HG02571 (cell line): Measurements from ENCODE around the gene UNCX.

Experiments
- ATAC-seq: cut with Tn5 transposase; IDR thresholded peaks from one replicate; pipeline ENCODE4 v1.9.1; 2021; ENCODE audit warnings: mild to moderate bottlenecking, moderate library complexity; ENCODE audit not compliant: unreplicated experiment

Gene UNCX

DNA sequence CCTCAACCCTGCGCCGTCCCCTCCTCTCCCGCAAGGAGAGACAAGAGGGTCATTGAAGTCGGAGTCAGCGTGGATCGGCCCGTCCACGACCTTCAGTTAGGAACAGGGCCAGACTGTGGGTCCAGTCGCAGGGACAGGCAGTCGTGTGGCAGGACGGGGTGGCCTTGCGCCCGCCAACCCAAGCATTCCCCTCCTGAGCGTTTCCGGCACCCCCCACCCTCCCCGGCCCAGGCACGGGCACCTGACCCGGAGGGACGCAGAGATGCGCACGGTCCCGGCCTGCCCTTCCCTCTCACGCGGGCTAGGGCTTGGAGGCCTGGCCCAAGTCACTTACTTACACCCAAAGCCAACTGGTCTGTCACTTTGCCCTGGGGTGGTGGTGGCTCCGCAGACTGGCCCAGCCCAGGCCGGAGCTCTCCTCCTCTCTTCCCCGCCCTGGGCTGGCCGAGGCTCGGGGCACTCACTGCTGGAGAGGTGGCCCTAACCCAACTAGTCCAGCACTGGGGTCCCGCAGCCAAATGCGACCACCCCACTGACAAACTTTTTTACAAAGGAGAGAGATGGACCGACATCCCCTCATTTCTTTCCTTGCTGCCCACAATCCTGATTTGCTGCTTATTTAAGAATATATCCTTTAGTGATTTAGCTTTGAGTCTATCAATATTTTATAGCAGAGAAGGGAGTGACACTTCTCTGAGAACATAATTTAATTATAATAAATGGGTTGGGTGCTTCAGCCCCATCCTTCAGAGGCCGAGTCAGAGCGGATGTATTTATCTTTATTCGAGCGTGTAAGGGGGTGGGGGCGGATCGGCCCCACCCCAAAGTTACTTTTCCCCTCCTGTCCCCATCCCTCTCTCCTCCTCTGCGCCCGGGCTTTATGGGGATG is 1.2 kb upstream of the UNCX start:
- ATAC-seq: no peak

DNA sequence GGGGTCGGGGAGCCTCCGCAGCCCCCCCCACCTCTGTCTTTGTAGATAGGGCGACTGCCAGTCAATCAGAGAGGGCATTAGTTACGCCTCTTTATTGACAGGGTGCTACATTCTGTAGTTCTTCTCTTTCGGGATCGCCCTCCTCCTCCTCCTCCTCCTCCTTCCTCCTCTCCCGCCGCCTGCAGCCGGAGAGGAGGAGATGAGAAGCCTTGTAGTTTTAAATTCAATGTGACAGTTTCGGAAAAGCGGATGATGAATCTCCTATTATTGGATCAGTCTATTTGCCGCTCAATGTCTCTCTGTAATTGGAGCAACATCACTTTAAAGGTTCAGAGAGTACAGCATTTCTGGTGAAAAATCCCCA is 587 bp upstream of the UNCX start:
- ATAC-seq: no peak

DNA sequence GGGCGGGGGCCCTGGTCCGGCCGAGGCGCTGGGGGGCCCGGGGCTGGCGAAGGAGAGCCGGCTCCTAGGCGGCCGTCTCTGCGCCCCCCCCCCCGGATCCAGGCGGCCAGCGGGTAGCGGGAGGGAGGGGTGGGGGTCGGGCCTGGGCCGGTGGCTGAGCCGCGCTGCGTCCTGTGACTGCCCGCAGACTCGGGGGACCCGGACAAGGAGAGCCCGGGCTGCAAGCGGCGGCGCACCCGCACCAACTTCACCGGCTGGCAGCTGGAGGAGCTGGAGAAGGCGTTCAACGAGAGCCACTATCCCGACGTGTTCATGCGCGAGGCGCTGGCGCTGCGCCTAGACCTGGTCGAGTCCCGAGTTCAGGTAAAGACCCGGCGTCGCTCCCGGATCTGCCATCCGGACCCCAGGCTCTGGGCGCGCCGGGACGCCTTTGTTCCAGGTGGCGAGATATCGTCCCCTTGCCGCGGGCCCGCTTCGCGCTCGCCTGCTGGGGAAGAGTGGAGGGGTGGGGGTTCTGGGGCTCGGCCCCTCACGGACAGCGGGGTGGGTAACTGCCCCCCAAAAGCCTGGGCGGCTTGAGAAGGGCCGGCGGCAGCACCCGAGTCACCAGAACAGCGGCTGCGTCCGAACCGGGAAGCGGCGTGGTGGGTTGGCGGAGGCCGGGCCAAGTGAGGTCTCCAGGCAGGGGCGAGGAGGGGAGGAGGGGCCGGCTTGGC is 819 bp downstream of the UNCX start:
- ATAC-seq: no peak

DNA sequence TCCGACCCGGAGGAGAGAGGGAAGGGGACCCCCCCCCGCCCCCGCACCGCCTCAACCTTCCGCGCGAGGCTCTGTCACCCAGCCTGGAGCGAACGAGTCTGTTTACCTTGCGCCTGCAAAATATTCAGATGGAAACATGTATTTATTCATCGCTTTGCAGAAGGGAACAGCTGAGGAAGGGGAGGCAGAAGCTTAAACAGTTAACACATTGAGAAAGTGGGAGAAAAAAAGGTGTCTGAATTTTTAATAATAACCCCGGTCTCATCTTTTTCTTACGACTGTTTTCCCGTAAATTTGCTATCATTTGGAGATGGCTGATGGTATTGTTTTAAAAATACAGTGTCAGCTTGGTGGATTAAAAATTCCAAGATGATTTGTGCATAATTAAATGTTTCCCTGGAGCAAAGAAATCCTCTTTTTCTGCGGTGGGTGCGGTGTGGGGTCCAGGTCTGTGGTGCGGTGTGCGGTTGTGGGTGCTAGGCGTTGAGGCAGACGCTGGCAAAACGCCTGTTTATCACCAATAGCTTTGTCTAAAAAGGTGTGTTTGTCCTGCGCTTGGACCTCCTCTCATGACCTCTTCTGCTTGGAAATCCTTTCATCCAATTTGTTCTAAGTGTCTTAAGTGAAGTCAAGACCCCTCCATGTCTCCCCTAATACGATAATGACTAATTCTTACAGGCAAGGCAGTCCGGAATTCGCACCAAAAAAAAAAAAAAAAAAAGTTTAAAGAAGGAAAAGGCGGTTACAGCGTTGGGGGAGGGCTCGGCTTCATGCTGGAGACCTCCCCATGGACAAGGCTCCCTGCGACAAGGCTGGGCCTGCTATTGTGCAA is 1.6 kb downstream of the UNCX start:
- ATAC-seq: no peak

DNA sequence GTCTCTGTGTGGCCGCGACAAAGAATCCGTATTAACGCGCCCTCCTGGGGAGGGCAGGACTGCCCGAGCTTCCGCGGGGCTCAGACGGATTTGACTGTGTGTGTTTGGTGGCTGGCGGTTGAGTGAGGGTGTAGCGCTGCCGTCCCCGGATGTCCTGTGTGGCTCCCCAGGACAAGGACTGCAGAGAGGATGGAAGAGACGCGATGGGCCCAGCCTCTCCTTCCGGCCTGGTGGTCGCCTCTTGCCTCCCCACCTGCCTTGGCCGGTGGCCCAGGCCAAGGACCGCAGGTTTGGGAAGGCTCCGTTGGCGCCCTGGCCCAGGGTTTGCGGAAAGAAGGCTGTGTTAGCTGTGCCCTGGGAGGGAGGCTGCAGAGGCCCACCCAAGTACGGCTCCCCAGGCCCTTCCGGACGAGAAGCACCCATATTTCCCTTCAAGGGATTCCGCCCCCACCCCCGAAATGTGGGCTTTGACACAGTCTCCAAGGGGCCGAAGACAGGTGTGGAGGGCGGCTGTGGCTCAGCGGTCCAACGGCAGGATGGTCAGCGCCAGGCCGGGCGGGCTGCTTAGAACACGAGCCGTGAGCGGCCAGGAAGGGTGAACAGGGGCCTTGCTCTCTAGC is 2.3 kb downstream of the UNCX start:
- no peak for ATAC-seq

DNA sequence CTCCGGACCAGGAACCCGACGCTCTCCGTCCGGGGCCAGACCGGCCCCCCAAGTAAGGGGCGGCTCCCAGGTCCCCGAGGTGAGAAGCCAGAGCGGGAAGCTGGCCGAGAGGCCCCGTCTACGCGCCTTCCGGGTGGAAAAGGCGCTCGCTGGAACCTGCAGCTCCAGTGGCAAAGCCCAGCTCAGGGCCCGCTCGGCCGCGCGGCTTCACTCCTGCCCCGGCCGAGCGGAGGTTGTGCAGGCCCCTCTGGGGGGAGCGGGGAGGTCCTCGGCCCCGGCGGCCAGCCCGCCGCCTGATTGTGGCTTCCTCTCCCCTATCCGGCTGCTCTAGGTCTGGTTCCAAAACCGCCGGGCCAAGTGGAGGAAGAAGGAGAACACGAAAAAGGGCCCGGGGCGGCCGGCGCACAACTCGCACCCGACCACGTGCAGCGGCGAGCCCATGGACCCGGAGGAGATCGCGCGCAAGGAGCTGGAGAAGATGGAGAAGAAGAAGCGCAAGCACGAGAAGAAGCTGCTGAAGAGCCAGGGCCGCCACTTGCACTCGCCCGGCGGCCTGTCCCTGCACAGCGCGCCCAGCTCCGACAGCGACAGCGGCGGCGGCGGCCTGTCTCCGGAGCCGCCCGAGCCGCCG is 2.9 kb downstream of the UNCX start:
- ATAC-seq: no peak

DNA sequence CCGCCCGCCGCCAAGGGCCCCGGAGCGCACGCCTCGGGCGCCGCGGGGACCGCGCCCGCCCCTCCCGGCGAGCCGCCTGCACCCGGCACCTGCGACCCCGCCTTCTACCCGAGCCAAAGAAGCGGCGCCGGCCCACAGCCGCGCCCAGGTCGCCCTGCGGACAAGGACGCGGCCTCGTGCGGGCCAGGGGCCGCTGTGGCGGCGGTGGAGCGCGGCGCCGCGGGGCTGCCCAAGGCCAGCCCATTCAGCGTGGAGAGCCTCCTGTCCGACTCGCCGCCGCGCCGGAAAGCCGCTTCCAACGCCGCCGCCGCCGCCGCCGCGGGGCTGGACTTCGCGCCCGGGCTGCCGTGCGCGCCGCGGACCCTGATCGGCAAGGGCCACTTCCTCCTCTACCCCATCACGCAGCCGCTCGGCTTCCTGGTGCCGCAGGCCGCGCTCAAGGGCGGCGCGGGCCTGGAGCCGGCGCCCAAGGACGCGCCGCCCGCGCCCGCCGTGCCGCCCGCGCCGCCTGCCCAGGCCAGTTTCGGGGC is 3.5 kb downstream of the UNCX start:
- ATAC-seq: no peak

DNA sequence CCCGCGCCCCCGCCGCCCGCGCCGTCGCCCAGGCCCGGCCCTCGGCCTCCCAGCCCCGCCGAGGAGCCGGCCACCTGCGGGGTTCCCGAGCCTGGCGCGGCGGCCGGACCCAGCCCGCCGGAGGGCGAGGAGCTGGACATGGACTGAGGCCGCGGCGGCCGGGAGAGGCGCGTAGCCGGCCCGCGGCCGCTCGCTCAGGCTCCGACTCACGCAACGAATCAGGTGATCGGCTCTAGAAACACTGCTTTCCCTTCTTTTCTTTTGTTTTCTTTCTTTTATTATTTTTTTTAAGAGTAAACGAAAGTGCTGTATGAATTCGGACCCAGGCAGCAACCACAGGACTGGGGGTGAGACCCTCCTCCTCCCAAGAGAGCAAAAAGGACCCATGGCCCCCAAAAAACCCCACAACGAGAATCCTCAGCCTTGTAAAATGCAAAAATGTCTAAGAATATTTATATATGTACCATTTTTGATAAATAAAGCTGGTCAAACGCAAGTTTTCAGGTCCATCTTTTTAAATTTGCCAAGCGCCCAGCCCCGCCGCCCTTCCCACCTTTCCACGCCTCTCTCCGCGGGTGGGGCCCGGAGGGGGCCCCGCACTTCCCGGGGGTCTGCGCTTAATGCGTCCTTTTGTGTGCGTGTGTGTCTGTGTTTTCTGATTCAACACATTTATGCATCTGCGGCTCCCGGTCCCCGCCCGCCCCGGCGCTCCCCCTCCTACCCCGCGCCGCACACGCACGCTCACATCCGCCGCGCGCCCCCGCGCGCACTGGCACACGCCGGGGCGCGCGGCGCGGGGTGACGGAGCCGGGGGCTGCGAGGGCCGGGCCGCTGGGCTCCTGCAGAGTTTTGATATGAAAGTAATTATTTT is 4.4 kb downstream of the UNCX start:
- no peak for ATAC-seq

DNA sequence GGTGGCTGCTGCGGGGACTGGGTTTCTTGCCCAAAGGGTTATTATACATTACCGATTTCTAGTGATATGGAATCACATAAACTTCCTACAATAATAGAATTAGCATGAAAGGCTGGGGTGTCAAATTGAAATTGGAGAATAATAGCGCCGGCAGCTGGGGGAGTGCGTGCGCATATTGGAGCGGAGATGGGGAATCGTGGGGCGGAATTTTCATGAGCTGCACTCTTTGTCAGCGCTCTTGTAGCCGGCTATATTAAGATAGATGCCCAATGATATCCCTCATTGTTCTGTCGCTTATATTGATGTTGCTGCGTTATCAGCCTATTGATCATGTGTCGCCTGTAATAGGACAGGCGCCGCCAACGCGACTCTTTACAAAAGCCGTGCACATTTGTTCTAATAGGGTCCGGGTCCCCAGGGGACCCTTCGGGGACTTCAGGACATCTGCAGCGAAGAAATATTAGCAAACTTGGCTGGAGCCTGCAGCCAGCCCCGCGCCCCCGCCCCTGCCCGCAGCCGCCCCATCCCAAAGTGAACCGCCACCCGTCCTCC is 5.1 kb downstream of the UNCX start:
- ATAC-seq: no peak

DNA sequence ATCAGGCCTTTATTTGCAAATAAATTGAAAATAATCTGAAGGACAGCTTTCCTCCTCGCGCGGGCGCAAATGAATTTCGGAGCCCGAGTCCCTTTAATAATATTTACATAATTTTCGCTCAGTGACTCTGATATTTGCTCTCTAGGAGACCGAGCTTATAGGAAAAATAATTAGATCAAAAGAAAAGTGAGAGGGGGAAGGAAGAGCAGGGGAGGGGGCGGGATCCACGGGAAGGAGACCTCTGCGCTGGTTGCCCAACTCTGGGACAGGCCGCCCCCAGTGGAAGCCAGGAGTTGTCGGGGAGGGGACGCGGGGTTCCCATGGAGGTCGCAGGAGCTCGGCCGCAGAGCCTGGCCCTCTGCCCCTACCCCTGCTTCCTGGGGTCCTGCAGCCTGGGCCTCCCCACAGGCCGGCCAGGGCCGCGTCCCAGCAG is 5.8 kb downstream of the UNCX start:
- no peak for ATAC-seq

DNA sequence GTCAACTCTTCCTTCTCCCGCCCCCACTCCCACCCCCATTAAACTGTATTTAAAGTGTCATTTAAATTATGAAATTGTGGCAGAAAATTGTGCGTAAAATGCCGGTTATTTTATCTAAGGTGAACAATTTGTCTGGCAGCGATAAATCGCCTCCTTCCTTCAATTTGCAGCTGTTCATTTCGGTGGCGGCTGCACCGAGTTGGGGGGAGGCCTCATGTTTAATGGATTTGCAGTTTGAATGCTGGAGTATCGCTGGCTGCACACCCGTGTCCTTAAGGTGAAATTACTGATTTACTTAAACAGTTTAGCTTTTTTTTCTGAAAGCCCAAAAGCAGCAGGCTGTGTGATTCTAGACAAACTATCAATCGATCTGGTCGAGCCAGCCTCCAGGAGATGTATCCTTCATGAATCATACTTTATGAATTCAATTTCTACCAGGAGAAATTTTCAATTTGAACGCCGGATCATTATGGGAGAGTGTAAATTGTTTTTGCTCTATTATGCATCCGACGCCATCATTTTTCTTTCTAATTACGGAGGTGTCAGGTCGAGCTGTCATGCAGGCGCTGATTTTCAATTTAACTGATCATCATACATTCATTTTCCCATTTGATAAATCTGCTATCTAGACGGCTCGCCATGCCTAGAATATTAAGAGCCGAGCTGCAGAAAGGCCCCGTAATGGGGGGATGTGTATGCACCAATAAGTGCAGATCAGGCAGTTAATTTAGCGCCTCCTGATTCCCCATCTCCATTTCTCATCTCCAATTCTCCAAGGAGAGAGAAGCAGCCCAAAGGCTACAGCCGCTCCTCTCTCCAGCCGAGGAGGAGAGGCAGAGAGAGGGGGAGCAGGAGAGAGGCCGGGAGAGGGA is 6.5 kb downstream of the UNCX start:
- ATAC-seq: no peak

DNA sequence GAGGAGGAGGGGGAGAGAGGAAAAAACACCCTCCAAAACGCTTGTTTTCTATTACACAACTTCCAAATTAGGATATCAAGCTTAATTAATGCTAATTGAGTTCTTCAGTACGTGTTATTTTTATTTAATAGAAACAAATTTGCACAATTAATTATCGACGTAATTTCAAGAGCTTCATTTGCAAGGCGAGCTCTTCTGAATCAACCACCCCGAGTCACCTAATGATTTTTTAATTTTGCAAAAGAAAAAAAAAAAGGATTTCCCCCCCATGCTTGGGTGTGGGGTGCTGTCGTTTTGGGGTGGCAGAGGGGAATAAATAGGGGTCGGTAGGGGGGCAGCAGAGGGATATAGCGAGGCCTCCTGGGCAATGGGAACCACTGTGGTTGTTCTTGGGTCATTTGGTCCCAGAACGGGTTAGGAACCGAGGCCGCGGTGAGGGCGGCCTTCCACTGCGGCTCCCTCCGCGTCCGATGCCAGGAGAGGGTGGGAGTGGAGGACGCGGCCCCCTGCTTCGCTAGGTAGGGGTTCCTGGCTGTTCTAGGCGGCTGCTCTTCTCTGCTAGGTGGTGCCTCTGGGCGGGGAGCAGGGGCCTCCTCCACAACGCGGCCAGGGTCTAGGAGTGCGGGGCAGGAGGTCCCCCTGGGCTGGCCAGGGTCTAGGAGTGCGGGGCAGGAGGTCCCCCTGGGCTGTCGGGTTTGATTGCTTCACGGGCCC is 7.3 kb downstream of the UNCX start:
- no peak for ATAC-seq

DNA sequence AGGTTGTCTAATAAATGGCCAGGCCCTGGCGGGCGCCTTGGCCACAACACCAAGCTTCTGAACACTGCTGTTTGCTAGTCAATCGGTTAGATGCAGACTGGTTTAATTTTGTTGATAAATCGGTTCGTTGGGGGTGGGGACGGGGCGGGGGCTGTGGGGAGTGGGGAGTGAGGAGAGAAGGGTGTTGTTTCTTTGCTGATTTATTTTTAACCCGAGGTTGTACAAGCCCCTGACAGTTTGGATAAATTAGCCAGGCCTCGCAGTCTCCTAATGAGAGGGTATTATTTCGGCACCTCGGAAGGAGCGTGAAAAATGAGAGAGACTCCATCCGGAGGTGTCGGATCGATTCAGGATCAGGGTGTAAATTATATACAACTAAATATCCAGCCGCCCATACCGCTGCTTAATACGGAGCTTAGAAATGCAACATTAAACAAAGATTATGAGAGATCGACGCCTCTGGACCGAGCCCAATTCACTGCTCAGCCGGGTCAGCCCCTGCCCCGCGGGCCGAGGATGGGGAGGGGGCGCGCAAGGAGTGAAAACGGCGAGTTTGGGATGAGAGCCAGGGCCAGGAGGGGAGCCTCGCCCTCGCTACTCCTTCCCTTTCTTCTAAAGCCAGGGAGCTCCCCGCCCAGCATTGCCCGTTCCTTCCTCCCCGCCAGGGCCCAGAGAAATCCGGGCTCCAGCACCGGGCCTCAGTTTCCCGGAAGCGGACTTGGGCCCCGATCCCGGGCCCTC is 8.0 kb downstream of the UNCX start:
- no peak for ATAC-seq

DNA sequence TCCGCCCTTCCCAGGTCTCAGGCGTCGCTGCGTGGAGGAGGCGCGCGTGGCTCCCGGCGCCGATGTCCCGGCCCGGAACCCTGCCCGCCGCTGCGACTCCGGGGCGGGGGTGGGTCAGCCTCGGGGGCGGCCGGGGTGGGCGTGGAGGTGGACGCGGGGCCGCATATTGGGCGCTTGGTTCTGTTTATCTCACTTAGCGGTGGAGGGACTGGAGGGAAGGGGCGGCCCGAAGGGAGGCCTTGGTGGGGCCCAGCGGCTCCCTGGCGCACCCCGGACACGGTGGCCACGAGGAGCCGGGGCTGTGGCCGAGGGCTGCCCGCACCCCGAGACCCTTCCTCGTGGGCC is 8.6 kb downstream of the UNCX start:
- no peak for ATAC-seq

DNA sequence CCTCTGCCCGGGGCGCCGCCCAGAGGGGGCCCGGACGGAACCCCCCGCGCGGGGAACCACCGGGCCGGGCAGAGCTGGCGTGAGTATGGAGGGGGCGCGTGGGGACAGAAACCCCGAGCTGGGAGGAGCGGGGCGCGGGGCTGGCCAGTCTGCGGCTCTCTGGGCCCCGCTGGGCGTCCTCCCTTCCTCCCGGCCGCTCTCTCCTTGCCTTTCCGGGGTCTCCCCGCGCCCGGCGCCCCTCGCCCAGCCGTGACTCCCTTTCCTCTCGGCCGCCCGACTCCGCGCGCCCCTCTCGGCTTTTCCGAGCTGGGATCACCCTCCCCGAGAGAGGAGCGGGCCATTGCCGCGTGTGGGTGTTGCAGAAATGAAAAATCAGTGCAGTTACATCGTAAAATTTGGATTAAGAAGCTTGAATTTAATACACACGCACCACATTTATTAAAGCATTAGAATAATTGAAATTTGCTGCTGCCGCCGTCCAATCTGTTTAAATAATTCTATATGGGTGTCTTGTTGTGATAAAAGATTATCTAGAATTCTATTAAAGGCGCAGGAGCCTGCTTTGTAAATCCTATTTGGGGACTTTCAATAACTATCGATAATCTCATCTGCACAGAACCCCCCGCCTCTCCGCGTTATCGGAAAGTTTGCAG is 9.1 kb downstream of the UNCX start:
- ATAC-seq: no peak

DNA sequence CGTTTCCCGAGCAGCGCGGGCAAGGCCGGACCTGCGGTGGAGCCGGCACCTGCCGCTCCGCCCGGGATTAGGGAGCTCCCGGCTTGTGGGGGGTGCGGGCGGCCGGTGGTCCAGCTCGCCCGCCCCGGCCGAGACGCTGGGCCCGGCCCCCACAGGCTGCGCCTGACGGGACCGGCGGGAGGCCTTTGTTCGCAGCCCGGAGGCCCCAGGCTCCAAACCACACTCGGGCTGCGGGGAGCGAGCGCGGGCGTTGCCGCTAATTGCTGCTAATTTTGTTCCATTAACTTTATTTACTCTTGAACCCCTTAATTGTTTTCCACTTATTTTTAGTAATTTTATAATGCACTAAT is 9.6 kb downstream of the UNCX start:
- no peak for ATAC-seq
